ENCODE data around the gene SLC27A5. TPM values are rescaled to one million over a fixed set of nuclear protein-coding genes. Genes with fewer than 3 reads are reported as not detected.

Gene SLC27A5
- total and polyA plus RNA-seq, 2 donors (not counting 3 experiments of a cell fraction or from before 2014, with no cell fraction given) = 7.1 to 16.0 TPM

DNA sequence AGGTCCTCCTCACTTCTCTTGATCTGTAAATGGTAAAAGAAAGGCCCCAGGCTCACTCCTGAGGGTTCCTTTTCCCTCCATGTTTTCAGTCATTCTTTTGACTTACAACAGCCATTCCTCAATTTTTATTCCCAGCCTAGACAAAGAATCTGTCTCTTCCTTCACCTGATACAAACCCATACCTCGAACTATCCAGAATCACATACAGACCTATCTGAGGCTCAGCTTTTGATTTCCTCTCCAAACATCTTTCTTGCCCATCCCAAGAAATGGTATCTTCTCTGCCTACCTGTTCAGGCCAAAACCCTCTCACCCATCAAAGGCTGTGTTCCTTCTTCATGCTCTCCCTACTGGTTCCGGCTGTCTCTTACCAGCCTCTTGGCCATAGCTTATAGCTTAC is 40.9 kb upstream of the SLC27A5 start:
- CTCF ChIA-PET = interaction anchor here (1.4 to 3.7 kb wide), 3 partner anchors 23 to 39 kb away, joined by 3 to 60 read pairs (median 24); partner anchors contain the start of gene ZBTB45
- TF ChIP-seq, protein P1, sequence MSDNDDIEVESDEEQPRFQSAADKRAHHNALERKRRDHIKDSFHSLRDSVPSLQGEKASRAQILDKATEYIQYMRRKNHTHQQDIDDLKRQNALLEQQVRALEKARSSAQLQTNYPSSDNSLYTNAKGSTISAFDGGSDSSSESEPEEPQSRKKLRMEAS (IDR thresholded peaks at IDR 0.05; ENCODE audit: insufficient read depth, insufficient read length) = no peak
- TF ChIP-seq POLR2A (IDR thresholded peaks at IDR 0.05; ENCODE audit: low read depth, low read length) = peak; percentile 0
- no peaks in the 10 kb centered on the region for H3K27me3 ChIP-seq (ENCODE audit: control insufficient read depth in 2 of 2, insufficient read depth in 2 of 2, low read length in 2 of 2)
- no peaks in the 10 kb centered on the region for H4K20me1 ChIP-seq (replicated peaks; ENCODE audit: control insufficient read depth, extremely low read depth, insufficient read depth, low read length)
- peaks cover 36% of the 10 kb centered on the region for H3K79me2 ChIP-seq (ENCODE audit: control insufficient read depth, insufficient read depth, low read length)
- H3K9me1 ChIP-seq (replicated peaks; ENCODE audit: control insufficient read depth, extremely low read depth, insufficient read depth, low read length) = no peaks in the 10 kb centered on the region
- no peak overlapping the region for H3K27ac ChIP-seq (ENCODE audit: insufficient read depth, low read depth, low read length)
- FAIRE-seq = no peak
- peaks cover 16 to 55% of the 10 kb centered on the region in 2 experiments for H3K36me3 ChIP-seq (ENCODE audit: control insufficient read depth in 2 of 2, extremely low read depth in 1 of 2, insufficient read depth in 2 of 2, low read length in 2 of 2)
- dilution Hi-C loops (cut with MboI; ENCODE audit: extremely low pct_ligation_motif_present, low sequenced_read_pairs) = no loop called here
- H3K9ac ChIP-seq (replicated peaks; ENCODE audit: extremely low read depth, insufficient read depth, low read length) = no peak overlapping the region
- H3K4me1 ChIP-seq (ENCODE audit: control insufficient read depth, extremely low read depth, insufficient read depth, low read length) = peaks cover 24% of the 10 kb centered on the region
- intact Hi-C loops (cut with micrococcal nuclease) = no loop called here
- POLR2A ChIA-PET = interaction anchor here (0.6 kb wide), 1 partner anchor 150 kb away, joined by 3 read pairs; no protein-coding TSS in a partner anchor
- H2AFZ ChIP-seq (ENCODE audit: low read depth, low read length) = no peak overlapping the region
- no peaks in the 10 kb centered on the region for H3K9me3 ChIP-seq (replicated peaks; ENCODE audit: control insufficient read depth, insufficient read depth, low read length)
- H3K4me2 ChIP-seq (ENCODE audit: insufficient read depth, low read length) = no peak overlapping the region
- no TSS peak for BruUV-seq (replicated peaks)
- no peak for DNase-seq (ENCODE audit: low read depth, low spot score)
- no peak overlapping the region for H3K4me3 ChIP-seq (replicated peaks in 1 of 3; ENCODE audit: insufficient read depth in 1 of 3, low read depth in 1 of 3, low read length in 3 of 3)

DNA sequence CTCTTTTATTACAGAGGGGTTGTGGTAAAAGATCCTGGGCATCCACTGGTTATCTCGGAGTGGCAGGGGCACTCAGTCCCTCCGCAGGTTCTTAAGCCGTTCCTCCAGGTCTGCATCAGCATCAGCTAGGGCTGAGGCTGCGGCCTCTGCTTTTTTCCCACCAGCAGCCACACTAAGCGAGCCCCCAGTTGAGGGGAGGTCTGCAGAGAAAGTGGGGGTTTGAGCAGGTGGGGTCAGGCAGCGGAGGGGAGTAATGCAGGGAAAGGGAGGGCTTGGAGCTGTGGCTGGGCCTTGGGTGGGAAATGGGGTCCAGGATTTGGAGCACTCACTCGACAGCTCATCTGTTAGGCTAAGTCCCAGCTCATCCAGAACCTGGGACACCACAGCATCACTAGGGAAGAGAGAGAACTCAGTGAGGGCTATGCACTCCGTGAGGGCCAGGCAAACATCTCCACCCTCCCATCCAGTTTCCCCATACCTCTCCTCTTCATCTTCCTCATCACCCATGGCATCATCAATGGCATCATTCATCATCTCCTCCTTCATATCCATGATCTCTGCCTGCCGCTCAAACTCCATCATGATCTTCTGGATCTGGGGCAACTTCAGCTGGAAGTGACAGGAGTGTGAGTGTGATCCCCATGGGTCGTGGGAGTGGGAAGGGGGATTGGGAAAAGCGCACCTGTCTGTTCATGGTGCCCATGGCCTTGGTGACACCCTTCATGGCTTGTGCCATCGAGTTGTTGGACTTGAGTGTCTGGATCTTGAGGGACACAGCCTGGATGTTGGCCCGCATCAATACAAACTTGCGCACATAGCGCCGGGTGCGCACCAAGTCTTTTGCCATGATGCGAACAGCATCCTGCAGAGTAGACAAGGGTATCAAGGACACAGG is 40.0 kb upstream of the SLC27A5 start:
- Histone ChIP-seq H3K4me3 (replicated peaks in 1 of 3; ENCODE audit: insufficient read depth in 1 of 3, low read depth in 1 of 3, low read length in 3 of 3) (no peak overlapping the region), H2AFZ (ENCODE audit: low read depth, low read length) (no peak overlapping the region), H3K4me1 (ENCODE audit: control insufficient read depth, extremely low read depth, insufficient read depth, low read length) (peaks cover 22% of the 10 kb centered on the region), H3K4me2 (ENCODE audit: insufficient read depth, low read length) (no peak overlapping the region), H3K36me3 (ENCODE audit: control insufficient read depth in 2 of 2, extremely low read depth in 1 of 2, insufficient read depth in 2 of 2, low read length in 2 of 2) (peaks cover 18 to 60% of the 10 kb centered on the region in 2 experiments), H3K79me2 (ENCODE audit: control insufficient read depth, insufficient read depth, low read length) (peaks cover 36% of the 10 kb centered on the region), H3K27me3 (ENCODE audit: control insufficient read depth in 2 of 2, insufficient read depth in 2 of 2, low read length in 2 of 2) (no peaks in the 10 kb centered on the region), H3K27ac (ENCODE audit: insufficient read depth, low read depth, low read length) (no peak overlapping the region), H3K9me3 (replicated peaks; ENCODE audit: control insufficient read depth, insufficient read depth, low read length) (no peaks in the 10 kb centered on the region), H3K9ac (replicated peaks; ENCODE audit: extremely low read depth, insufficient read depth, low read length) (no peak overlapping the region), H3K9me1 (replicated peaks; ENCODE audit: control insufficient read depth, extremely low read depth, insufficient read depth, low read length) (no peaks in the 10 kb centered on the region), H4K20me1 (replicated peaks; ENCODE audit: control insufficient read depth, extremely low read depth, insufficient read depth, low read length) (no peaks in the 10 kb centered on the region)
- ChIA-PET CTCF (interaction anchor here (1.4 to 3.7 kb wide), 3 partner anchors 32 to 38 kb away, joined by 5 to 60 read pairs (median 6); partner anchors contain the start of gene ZBTB45), POLR2A (no interaction called here)
- no peak for TF ChIP-seq POLR2A (IDR thresholded peaks at IDR 0.05; ENCODE audit: low read depth, low read length)
- TF ChIP-seq EZH2 (IDR thresholded peaks at IDR 0.05; ENCODE audit: borderline replicate concordance, low read depth, low read length, severe bottlenecking) = no peak
- TF ChIP-seq MYC (IDR thresholded peaks at IDR 0.05; ENCODE audit: low read depth, low read length) = no peak
- no peak for TF ChIP-seq FOS (IDR thresholded peaks at IDR 0.05; ENCODE audit: borderline replicate concordance, insufficient read depth, low read length)
- TF ChIP-seq POLR2AphosphoS5 (IDR thresholded peaks at IDR 0.05; ENCODE audit: insufficient read depth, low read depth, low read length) = no peak
- no peak for TF ChIP-seq JUN (IDR thresholded peaks at IDR 0.05; ENCODE audit: borderline replicate concordance, insufficient read depth, insufficient read length, low read depth)
- no peak for FAIRE-seq
- intact Hi-C loops (cut with micrococcal nuclease) (no loop called here), dilution Hi-C loops (cut with MboI; ENCODE audit: extremely low pct_ligation_motif_present, low sequenced_read_pairs) (no loop called here)
- TSS peak; percentile 2 for BruUV-seq (replicated peaks)
- no peak for DNase-seq (ENCODE audit: low read depth, low spot score)

All from endothelial cell of umbilical vein (primary cell).